ENCODE data around the gene PDE11A.

GRCh38 chr2:177649568-177650518 is 422.7 kb downstream of the PDE11A start:
- TF ChIP-seq CTCF (IDR thresholded peaks at IDR 0.05 in 4 of 5, conservative IDR thresholded peaks at IDR 0.05 in 1 of 5) (no peak), POLR2A (IDR thresholded peaks at IDR 0.05) (no peak)
